Stimulated activated CD8-positive, alpha-beta memory T cell treated with anti-CD3 and anti-CD28 coated beads, Interleukin-12 subunit alpha, Interleukin-12 subunit beta, amount 100 ng/mL, for 4 hours (primary cell): Measurements from ENCODE around the gene MTMR2.
"Not testable (repeated sequence)": the region's sequence is repeated elsewhere in the genome, so short reads cannot be mapped to it uniquely, and the experiment has no call there.

Source experiments
- DNase-seq: peaks from one replicate; pipeline ENCODE4 v3.0.0-alpha.2; 2020; ENCODE audit warnings: low read depth

MTMR2 gene

GRCh38 chr11:95811052-95811451 is 112.9 kb downstream of the MTMR2 start:
- not testable (repeated sequence) for DNase-seq

- DNase-seq, result not testable (repeated sequence)
Observed at GRCh38 chr11:95806464-95806863, 117.4 kb downstream of the MTMR2 start.

- DNase-seq, result no peak
Observed at GRCh38 chr11:95805869-95806268, 118.0 kb downstream of the MTMR2 start.

GRCh38 chr11:95803973-95804372 is 119.9 kb downstream of the MTMR2 start:
- DNase-seq, result no peak

GRCh38 chr11:95802806-95803205 is 121.1 kb downstream of the MTMR2 start:
- DNase-seq, result no peak

- no peak for DNase-seq
Observed at GRCh38 chr11:95800438-95800837, 123.5 kb downstream of the MTMR2 start.

GRCh38 chr11:95799546-95799945 is 124.4 kb downstream of the MTMR2 start:
- no peak for DNase-seq

GRCh38 chr11:95796501-95796900 is 127.4 kb downstream of the MTMR2 start:
- no peak for DNase-seq

- DNase-seq, result no peak
Observed at GRCh38 chr11:95795627-95796295, 128.1 kb downstream of the MTMR2 start.

GRCh38 chr11:95794086-95794485 is 129.8 kb downstream of the MTMR2 start:
- DNase-seq, result no peak

GRCh38 chr11:95793116-95793515 is 130.8 kb downstream of the MTMR2 start:
- DNase-seq, result no peak

GRCh38 chr11:95792700-95793099 is 131.2 kb downstream of the MTMR2 start:
- DNase-seq, result no peak

- no peak for DNase-seq
Observed at GRCh38 chr11:95792200-95792599, 131.7 kb downstream of the MTMR2 start.

- no peak for DNase-seq
Observed at GRCh38 chr11:95791709-95792033, 132.2 kb downstream of the MTMR2 start.

GRCh38 chr11:95790933-95791708 is 132.8 kb downstream of the MTMR2 start:
- DNase-seq, result peak; percentile 8

GRCh38 chr11:95790123-95790932 is 133.6 kb downstream of the MTMR2 start, which contains the start of gene CEP57:
Gene CEP57 (plus strand): TSS chr11:95790498. CDS start chr11:95790699, 201 bp downstream.
- peak; percentile 90 for DNase-seq

- peak; percentile 94 for DNase-seq
Observed at GRCh38 chr11:95789506-95790122, 134.3 kb downstream of the MTMR2 start, which contains the start of gene FAM76B. Gene FAM76B (minus strand): TSS chr11:95789782. CDS start chr11:95789478, 304 bp downstream.

- peak; percentile 10 for DNase-seq
Observed at GRCh38 chr11:95788921-95789505, 134.9 kb downstream of the MTMR2 start.
